Measurements from ENCODE around the gene LEO1. TPM values are rescaled to one million over a fixed set of nuclear protein-coding genes. Genes with fewer than 3 reads are reported as not detected.
A peak's percentile ranks its signal among the peaks of the same experiment; 100 is the strongest.

The LEO1 gene
- total RNA-seq: 10 to 100 TPM; 30.7 to 32.6 (median 30.8) TPM

GRCh38 chr15:51971375-51972133 lies at the start of gene LEO1:
Gene LEO1, minus strand, starts transcription at chr15:51971778. Its CDS starts 33 bp downstream, at chr15:51971745.
- Mint-ChIP-seq H3K4me3 (peak within 1 kb of the TSS; percentile 97), H3K36me3 (ENCODE audit: insufficient read depth) (peaks cover 12% of the 10 kb centered on the region), H3K27me3 (ENCODE audit: low read depth) (no peaks in the 10 kb centered on the region), H3K9me3 (peaks cover 5% of the 10 kb centered on the region), H3K4me1 (ENCODE audit: low read depth) (peaks cover 16% of the 10 kb centered on the region)
- ATAC-seq (peak; percentile 90 to 92), DNase-seq (peak; percentile 80)

GRCh38 chr15:52021128-52021671 lies 49.6 kb upstream of the LEO1 start:
- Mint-ChIP-seq H3K4me1 (ENCODE audit: low read depth) (peaks cover 39% of the 10 kb centered on the region), H3K4me3 (peak overlapping the region; percentile 99), H3K9me3 (no peaks in the 10 kb centered on the region), H3K27me3 (ENCODE audit: low read depth) (no peaks in the 10 kb centered on the region), H3K36me3 (ENCODE audit: insufficient read depth) (peaks cover 6% of the 10 kb centered on the region)
- ATAC-seq: peak; percentile 19 to 29
- peak; percentile 65 for DNase-seq

GRCh38 chr15:52020221-52021085 lies 48.9 kb upstream of the LEO1 start:
- DNase-seq: no peak
- no peak for ATAC-seq

GRCh38 chr15:52019394-52020220 lies 48.0 kb upstream of the LEO1 start:
- peak overlapping the region; percentile 99 for H3K4me3 Mint-ChIP-seq
- no peaks in the 10 kb centered on the region for H3K9me3 Mint-ChIP-seq
- H3K4me1 Mint-ChIP-seq (ENCODE audit: low read depth): peaks cover 37% of the 10 kb centered on the region
- ATAC-seq: peak; percentile 65 to 68
- peaks cover 6% of the 10 kb centered on the region for H3K36me3 Mint-ChIP-seq (ENCODE audit: insufficient read depth)
- no peaks in the 10 kb centered on the region for H3K27me3 Mint-ChIP-seq (ENCODE audit: low read depth)
- peak; percentile 52 for DNase-seq

More at GRCh38 chr15:52020221-52021085, 48.9 kb upstream of the LEO1 start:
- H3K4me3 Mint-ChIP-seq: peak overlapping the region; percentile 99
- H3K27me3 Mint-ChIP-seq (ENCODE audit: low read depth): no peaks in the 10 kb centered on the region
- H3K36me3 Mint-ChIP-seq (ENCODE audit: insufficient read depth): peaks cover 6% of the 10 kb centered on the region
- H3K9me3 Mint-ChIP-seq: no peaks in the 10 kb centered on the region
- H3K4me1 Mint-ChIP-seq (ENCODE audit: low read depth): peaks cover 37% of the 10 kb centered on the region

GRCh38 chr15:52018693-52019393 lies 47.3 kb upstream of the LEO1 start, which contains the start of gene MAPK6:
Gene MAPK6, plus strand, starts transcription at chr15:52019219. Its CDS starts 27,242 bp downstream, at chr15:52046461.
- Mint-ChIP-seq H3K27me3 (ENCODE audit: low read depth) (no peaks in the 10 kb centered on the region), H3K4me1 (ENCODE audit: low read depth) (peaks cover 40% of the 10 kb centered on the region), H3K36me3 (ENCODE audit: insufficient read depth) (peaks cover 6% of the 10 kb centered on the region), H3K9me3 (no peaks in the 10 kb centered on the region), H3K4me3 (peak within 1 kb of the TSS; percentile 99)
- DNase-seq (peak; percentile 96), ATAC-seq (peak; percentile 83 to 84)

- no peak for DNase-seq
- Mint-ChIP-seq H3K9me3 (no peaks in the 10 kb centered on the region), H3K4me1 (ENCODE audit: low read depth) (peaks cover 43% of the 10 kb centered on the region)
Observed at GRCh38 chr15:52018244-52018643, 46.7 kb upstream of the LEO1 start.

GRCh38 chr15:52016316-52016715 lies 44.7 kb upstream of the LEO1 start:
- DNase-seq: no peak
- no peaks in the 10 kb centered on the region for H3K27me3 Mint-ChIP-seq (ENCODE audit: low read depth)
- ATAC-seq: no peak
- H3K4me3 Mint-ChIP-seq: no peak overlapping the region
- peaks cover 6% of the 10 kb centered on the region for H3K36me3 Mint-ChIP-seq (ENCODE audit: insufficient read depth)
- H3K4me1 Mint-ChIP-seq (ENCODE audit: low read depth): peaks cover 43% of the 10 kb centered on the region
- no peaks in the 10 kb centered on the region for H3K9me3 Mint-ChIP-seq

More at GRCh38 chr15:52018244-52018643, 46.7 kb upstream of the LEO1 start:
- H3K27me3 Mint-ChIP-seq (ENCODE audit: low read depth): no peaks in the 10 kb centered on the region
- no peak for ATAC-seq
- peak overlapping the region; percentile 96 for H3K4me3 Mint-ChIP-seq
- H3K36me3 Mint-ChIP-seq (ENCODE audit: insufficient read depth): peaks cover 6% of the 10 kb centered on the region

GRCh38 chr15:52014616-52015015 lies 43.0 kb upstream of the LEO1 start:
- Mint-ChIP-seq H3K9me3 (no peaks in the 10 kb centered on the region), H3K27me3 (ENCODE audit: low read depth) (no peaks in the 10 kb centered on the region), H3K4me3 (no peak overlapping the region), H3K4me1 (ENCODE audit: low read depth) (peaks cover 36% of the 10 kb centered on the region), H3K36me3 (ENCODE audit: insufficient read depth) (no peaks in the 10 kb centered on the region)
- DNase-seq: no peak
- ATAC-seq: no peak

- DNase-seq: no peak
- Mint-ChIP-seq H3K4me3 (no peak overlapping the region), H3K9me3 (no peaks in the 10 kb centered on the region), H3K36me3 (ENCODE audit: insufficient read depth) (no peaks in the 10 kb centered on the region), H3K27me3 (ENCODE audit: low read depth) (no peaks in the 10 kb centered on the region), H3K4me1 (ENCODE audit: low read depth) (peaks cover 40% of the 10 kb centered on the region)
- peak; percentile 64 to 71 for ATAC-seq
Observed at GRCh38 chr15:52013151-52013791, 41.7 kb upstream of the LEO1 start.

- H3K9me3 Mint-ChIP-seq: no peaks in the 10 kb centered on the region
- DNase-seq (no peak), ATAC-seq (no peak)
- no peak overlapping the region for H3K4me3 Mint-ChIP-seq
- H3K4me1 Mint-ChIP-seq (ENCODE audit: low read depth): peaks cover 44% of the 10 kb centered on the region
- no peaks in the 10 kb centered on the region for H3K27me3 Mint-ChIP-seq (ENCODE audit: low read depth)
- no peaks in the 10 kb centered on the region for H3K36me3 Mint-ChIP-seq (ENCODE audit: insufficient read depth)
Observed at GRCh38 chr15:52012210-52012609, 40.6 kb upstream of the LEO1 start.

- Mint-ChIP-seq H3K27me3 (ENCODE audit: low read depth) (no peaks in the 10 kb centered on the region), H3K4me1 (ENCODE audit: low read depth) (peaks cover 48% of the 10 kb centered on the region), H3K36me3 (ENCODE audit: insufficient read depth) (no peaks in the 10 kb centered on the region), H3K9me3 (no peaks in the 10 kb centered on the region), H3K4me3 (no peak overlapping the region)
- DNase-seq: no peak
- no peak for ATAC-seq
Observed at GRCh38 chr15:52011711-52012144, 40.1 kb upstream of the LEO1 start.

- H3K4me3 Mint-ChIP-seq: no peak overlapping the region
- peak; percentile 34 for ATAC-seq
- no peaks in the 10 kb centered on the region for H3K36me3 Mint-ChIP-seq (ENCODE audit: insufficient read depth)
- H3K4me1 Mint-ChIP-seq (ENCODE audit: low read depth): peaks cover 56% of the 10 kb centered on the region
- H3K9me3 Mint-ChIP-seq: no peaks in the 10 kb centered on the region
- DNase-seq: no peak
- no peaks in the 10 kb centered on the region for H3K27me3 Mint-ChIP-seq (ENCODE audit: low read depth)
Observed at GRCh38 chr15:52010633-52011595, 39.3 kb upstream of the LEO1 start.
